NCI-H2171 treated with DMSO at 0.1 percent for 48 hours (cell line): ENCODE results near the gene TRHDE.
"Not testable (repeated sequence)": the region's sequence is repeated elsewhere in the genome, so short reads cannot be mapped to it uniquely, and the experiment has no call there.

Source experiments
- DNase-seq: peaks from one replicate; lab custom pipeline; 2025; lab: John Stamatoyannopoulos, UW

The TRHDE gene

DNA sequence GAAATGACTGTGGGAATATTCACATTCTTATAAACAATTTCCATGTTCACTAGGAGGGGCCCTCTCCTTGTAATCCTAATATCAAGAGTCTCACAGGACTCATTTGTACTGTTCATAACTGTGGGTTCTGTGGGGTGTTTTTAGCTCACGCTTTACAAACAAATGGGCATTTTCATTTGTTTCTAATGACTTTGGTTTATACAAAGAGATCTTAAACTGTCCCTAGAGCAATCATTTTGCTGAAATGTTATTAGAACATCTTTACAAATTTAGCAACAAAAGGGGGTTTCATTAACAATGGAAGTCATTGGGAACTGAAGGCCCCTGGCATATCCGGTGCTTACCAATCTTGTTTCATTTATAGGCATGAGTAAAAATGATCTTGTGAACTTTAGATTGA, 370.5 kb downstream of the TRHDE start:
- DNase-seq: no peak

GRCh38 chr12:72647139-72647538, 375.0 kb downstream of the TRHDE start:
- DNase-seq: no peak

GRCh38 chr12:72658615-72659014, 386.4 kb downstream of the TRHDE start:
- DNase-seq: no peak

- not testable (repeated sequence) for DNase-seq
Measured at GRCh38 chr12:72660174-72660573, 388.0 kb downstream of the TRHDE start.

GRCh38 chr12:72673853-72674252, 401.7 kb downstream of the TRHDE start:
- no peak for DNase-seq

DNA sequence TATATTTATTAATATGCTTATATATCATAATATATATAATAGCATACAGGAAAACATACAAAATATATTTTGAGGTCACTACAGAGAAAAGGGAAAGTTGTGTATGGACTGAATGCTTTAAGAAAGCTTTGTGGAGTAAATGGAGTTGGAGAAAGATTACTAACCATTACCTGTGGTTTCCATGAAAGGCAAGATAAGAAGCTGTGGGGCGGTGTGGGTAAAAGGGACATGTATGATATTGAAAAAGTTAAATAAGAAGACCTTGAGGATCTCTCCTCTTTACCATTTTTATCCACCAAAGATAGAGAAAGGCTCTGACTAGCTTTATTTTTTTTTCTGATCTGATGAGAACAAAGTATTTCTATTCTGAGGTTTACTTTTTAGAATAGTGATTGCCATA, 404.4 kb downstream of the TRHDE start:
- DNase-seq: no peak

GRCh38 chr12:72677139-72677538, 405.0 kb downstream of the TRHDE start:
- no peak for DNase-seq

GRCh38 chr12:72677846-72678245, 405.7 kb downstream of the TRHDE start:
- no peak for DNase-seq

DNA sequence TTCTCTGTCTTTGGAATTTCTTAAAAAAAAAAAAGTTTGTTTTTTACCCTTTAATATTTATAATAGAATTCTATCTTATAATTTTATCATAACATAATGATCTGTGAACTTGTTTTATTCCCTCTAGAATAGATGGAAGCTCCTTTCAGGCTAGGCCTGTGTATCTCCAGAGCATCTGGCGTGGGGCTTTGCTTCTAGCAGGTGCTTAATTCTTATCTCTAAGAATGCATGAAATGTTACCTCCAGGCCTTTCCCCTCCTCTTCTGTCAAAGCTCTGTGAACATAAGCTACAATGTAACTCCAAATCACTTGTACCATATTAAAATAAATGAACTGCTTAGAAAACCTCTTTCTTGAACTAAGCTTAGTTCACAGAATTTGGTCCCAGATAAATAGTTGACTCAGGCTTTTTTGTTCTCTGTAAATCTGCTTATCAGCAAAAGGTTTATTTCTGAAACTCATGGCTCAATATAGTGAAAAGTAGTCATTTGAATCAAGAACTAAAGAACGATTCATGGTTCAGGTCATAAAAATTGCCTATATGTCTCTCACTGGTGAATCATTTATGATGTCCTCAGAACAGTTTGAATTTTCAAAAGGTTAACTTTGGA, 407.1 kb downstream of the TRHDE start:
- no peak for DNase-seq

DNA sequence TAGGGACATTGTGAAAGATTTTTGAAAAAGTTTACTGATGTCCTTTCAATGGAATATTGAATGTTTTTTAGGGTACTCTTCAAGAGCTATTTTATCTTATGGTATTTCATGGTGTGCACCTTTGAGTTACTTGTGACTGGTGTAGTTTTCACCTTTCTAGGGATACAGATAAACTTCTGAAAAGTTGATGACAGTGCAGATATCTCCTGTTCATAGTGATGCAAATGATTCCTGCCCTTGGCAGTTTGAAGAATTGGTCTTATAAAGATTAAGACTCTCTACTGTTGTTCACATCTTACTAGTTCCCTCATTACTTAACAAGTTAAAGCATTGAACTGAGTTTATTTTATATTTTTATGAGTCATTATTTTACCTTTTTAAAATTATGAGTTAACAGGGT, 408.9 kb downstream of the TRHDE start:
- no peak for DNase-seq

GRCh38 chr12:72684491-72684890, 412.3 kb downstream of the TRHDE start:
- DNase-seq: no peak

DNA sequence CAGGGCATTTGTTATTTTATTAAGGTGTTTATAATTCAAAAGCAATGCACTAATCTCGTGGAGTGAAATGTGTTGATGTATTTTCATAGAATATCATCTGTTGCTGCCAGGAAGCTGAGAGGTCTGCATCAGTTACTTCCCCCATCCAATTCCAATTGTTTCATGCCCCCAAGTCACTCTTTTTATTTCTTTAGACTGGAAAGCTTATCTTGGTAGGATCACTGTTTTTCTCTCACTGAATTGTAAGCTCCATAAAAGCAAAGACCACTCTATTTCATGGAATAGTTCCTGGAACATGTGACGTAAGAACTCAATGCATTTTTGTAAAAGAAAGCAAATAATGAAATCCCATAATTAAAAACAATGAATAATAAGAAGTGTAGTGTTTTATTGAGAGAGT, 420.2 kb downstream of the TRHDE start:
- DNase-seq: no peak

- DNase-seq: peak; percentile 53
Measured at GRCh38 chr12:72694193-72694592, 422.0 kb downstream of the TRHDE start.

DNA sequence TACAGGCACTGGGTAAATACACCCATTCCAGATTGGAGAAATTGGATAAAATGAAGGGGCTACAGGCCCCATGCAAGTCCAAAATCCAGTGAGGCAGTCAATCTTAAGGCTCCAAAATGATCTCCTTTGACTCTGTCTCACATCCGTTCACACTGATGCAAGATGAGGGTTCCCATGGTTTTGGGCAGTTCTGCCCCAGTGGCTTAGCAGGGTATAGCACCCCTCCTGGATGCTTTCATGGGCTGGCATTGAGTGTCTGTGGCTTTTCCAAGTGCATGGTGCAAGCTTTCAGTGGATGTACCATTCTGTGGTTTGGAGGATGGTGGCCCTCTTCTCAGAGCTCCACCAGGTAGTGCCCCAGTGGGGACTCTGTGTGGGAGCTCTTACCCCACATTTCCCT, 427.2 kb downstream of the TRHDE start:
- no peak for DNase-seq

GRCh38 chr12:72712025-72712424, 439.9 kb downstream of the TRHDE start:
- DNase-seq: not testable (repeated sequence)

DNA sequence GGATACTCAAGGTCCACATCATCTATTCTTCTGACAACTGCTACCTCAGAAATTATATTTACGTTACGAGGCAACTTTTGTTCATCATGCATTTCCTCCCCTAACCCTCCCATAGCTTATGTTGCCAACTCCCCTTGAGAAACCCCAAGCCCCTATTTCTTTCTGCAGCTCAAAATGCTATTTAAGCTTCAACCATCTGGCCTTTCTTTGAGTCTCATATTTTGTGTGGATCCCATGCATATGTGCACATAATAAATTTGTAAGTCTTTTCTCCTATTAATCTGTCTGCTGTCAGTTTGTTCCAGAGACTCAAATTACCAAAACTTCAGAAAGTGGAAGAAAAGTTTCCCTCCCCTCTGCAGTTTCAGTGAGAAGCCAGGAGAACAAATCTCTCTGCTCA, 444.1 kb downstream of the TRHDE start:
- DNase-seq: no peak

DNA sequence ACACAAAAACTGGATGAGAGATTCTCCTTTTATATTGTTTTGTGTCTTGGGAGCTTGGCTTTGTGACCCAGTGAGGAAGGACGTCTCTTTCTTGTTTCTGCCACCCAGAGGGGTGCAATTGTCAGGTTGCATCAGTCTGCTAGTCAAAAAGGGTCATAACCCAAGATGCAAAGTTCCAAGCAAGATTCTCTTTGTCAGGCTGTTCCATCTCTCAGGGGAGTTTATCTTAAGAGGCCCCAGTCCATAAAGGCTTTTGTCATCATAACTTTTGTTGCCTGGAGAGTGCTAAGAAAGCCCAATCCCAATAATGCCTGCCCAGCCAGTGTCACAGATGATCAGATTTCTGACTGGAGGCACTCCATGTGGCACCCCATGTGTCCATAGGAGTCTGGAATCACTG, 444.9 kb downstream of the TRHDE start:
- no peak for DNase-seq
